ENCODE results near the gene APP. TPM values are rescaled to one million over a fixed set of nuclear protein-coding genes. Genes with fewer than 3 reads are reported as not detected.

APP gene
- polyA plus RNA-seq, 2 donors: 28.6 to 81.7 TPM

- Histone ChIP-seq H3K9me3 (ENCODE audit: control insufficient read depth in 2 of 2, insufficient read depth in 1 of 2, low read depth in 1 of 2, low read length in 1 of 2) (no peaks in the 10 kb centered on the region), H3K4me3 (ENCODE audit: low read depth in 1 of 2, low read length in 2 of 2) (no peak overlapping the region), H3K27me3 (ENCODE audit: control insufficient read depth in 1 of 2, insufficient read depth in 2 of 2, low read length in 2 of 2) (no peaks in the 10 kb centered on the region), H3K4me1 (ENCODE audit: control insufficient read depth in 2 of 2, insufficient read depth in 2 of 2, low read length in 1 of 2) (no peaks in the 10 kb centered on the region), H3K36me3 (ENCODE audit: control insufficient read depth in 2 of 2, insufficient read depth in 2 of 2, low read length in 1 of 2) (peaks cover 0 to under 1% of the 10 kb centered on the region in 2 donors), H3K27ac (ENCODE audit: low read depth in 2 of 2, low read length in 1 of 2) (no peak overlapping the region)
- 82 to 84% methylated on average over 3 of the region's 3 CpGs for WGBS, 2 donors
These were observed 204.4 kb downstream of the APP start for GRCh38 chr21:25965951-25966707.

- H3K27ac ChIP-seq (ENCODE audit: low read depth in 2 of 2, low read length in 1 of 2): no peak overlapping the region
- no peaks in the 10 kb centered on the region for H3K27me3 ChIP-seq (ENCODE audit: control insufficient read depth in 1 of 2, insufficient read depth in 2 of 2, low read length in 2 of 2)
- no peaks in the 10 kb centered on the region for H3K4me1 ChIP-seq (ENCODE audit: control insufficient read depth in 2 of 2, insufficient read depth in 2 of 2, low read length in 1 of 2)
- peaks cover 0 to 2% of the 10 kb centered on the region in 2 donors for H3K36me3 ChIP-seq (ENCODE audit: control insufficient read depth in 2 of 2, insufficient read depth in 2 of 2, low read length in 1 of 2)
- no peaks in the 10 kb centered on the region for H3K9me3 ChIP-seq (ENCODE audit: control insufficient read depth in 2 of 2, insufficient read depth in 1 of 2, low read depth in 1 of 2, low read length in 1 of 2)
- no peak overlapping the region for H3K4me3 ChIP-seq (ENCODE audit: low read depth in 1 of 2, low read length in 2 of 2)
- WGBS, 2 donors: 58 to 72% methylated on average over 5 of the region's 5 CpGs
These were observed 205.6 kb downstream of the APP start for GRCh38 chr21:25964926-25965325.

- H3K27me3 ChIP-seq (ENCODE audit: control insufficient read depth in 1 of 2, insufficient read depth in 2 of 2, low read length in 2 of 2): no peaks in the 10 kb centered on the region
- no peaks in the 10 kb centered on the region for H3K4me1 ChIP-seq (ENCODE audit: control insufficient read depth in 2 of 2, insufficient read depth in 2 of 2, low read length in 1 of 2)
- H3K36me3 ChIP-seq (ENCODE audit: control insufficient read depth in 2 of 2, insufficient read depth in 2 of 2, low read length in 1 of 2): peaks cover 0 to 2% of the 10 kb centered on the region in 2 donors
- 60 to 65% methylated on average over 5 of the region's 5 CpGs for WGBS, 2 donors
- no peak overlapping the region for H3K27ac ChIP-seq (ENCODE audit: low read depth in 2 of 2, low read length in 1 of 2)
- no peaks in the 10 kb centered on the region for H3K9me3 ChIP-seq (ENCODE audit: control insufficient read depth in 2 of 2, insufficient read depth in 1 of 2, low read depth in 1 of 2, low read length in 1 of 2)
- H3K4me3 ChIP-seq (ENCODE audit: low read depth in 1 of 2, low read length in 2 of 2): no peak overlapping the region
These were observed 206.6 kb downstream of the APP start for GRCh38 chr21:25964015-25964414.

GRCh38 chr21:25963181-25963580 is 207.4 kb downstream of the APP start:
- H3K27ac ChIP-seq (ENCODE audit: low read depth in 2 of 2, low read length in 1 of 2): no peak overlapping the region
- no peaks in the 10 kb centered on the region for H3K9me3 ChIP-seq (ENCODE audit: control insufficient read depth in 2 of 2, insufficient read depth in 1 of 2, low read depth in 1 of 2, low read length in 1 of 2)
- no peaks in the 10 kb centered on the region for H3K27me3 ChIP-seq (ENCODE audit: control insufficient read depth in 1 of 2, insufficient read depth in 2 of 2, low read length in 2 of 2)
- H3K36me3 ChIP-seq (ENCODE audit: control insufficient read depth in 2 of 2, insufficient read depth in 2 of 2, low read length in 1 of 2): peaks cover 0 to 2% of the 10 kb centered on the region in 2 donors
- 35 to 44% methylated on average over 5 of the region's 5 CpGs for WGBS, 2 donors
- H3K4me1 ChIP-seq (ENCODE audit: control insufficient read depth in 2 of 2, insufficient read depth in 2 of 2, low read length in 1 of 2): no peaks in the 10 kb centered on the region
- no peak overlapping the region for H3K4me3 ChIP-seq (ENCODE audit: low read depth in 1 of 2, low read length in 2 of 2)

GRCh38 chr21:25961042-25961441 is 209.5 kb downstream of the APP start:
- H3K4me1 ChIP-seq (ENCODE audit: control insufficient read depth in 2 of 2, insufficient read depth in 2 of 2, low read length in 1 of 2): no peaks in the 10 kb centered on the region
- H3K9me3 ChIP-seq (ENCODE audit: control insufficient read depth in 2 of 2, insufficient read depth in 1 of 2, low read depth in 1 of 2, low read length in 1 of 2): no peaks in the 10 kb centered on the region
- no peak overlapping the region for H3K27ac ChIP-seq (ENCODE audit: low read depth in 2 of 2, low read length in 1 of 2)
- no peaks in the 10 kb centered on the region for H3K27me3 ChIP-seq (ENCODE audit: control insufficient read depth in 1 of 2, insufficient read depth in 2 of 2, low read length in 2 of 2)
- no peak overlapping the region for H3K4me3 ChIP-seq (ENCODE audit: low read depth in 1 of 2, low read length in 2 of 2)
- 63% methylated on average over 3 of the region's 3 CpGs for WGBS, 2 donors
- H3K36me3 ChIP-seq (ENCODE audit: control insufficient read depth in 2 of 2, insufficient read depth in 2 of 2, low read length in 1 of 2): peaks cover 0 to 2% of the 10 kb centered on the region in 2 donors

- Histone ChIP-seq H3K36me3 (ENCODE audit: control insufficient read depth in 2 of 2, insufficient read depth in 2 of 2, low read length in 1 of 2) (peaks cover 0 to 5% of the 10 kb centered on the region in 2 donors), H3K4me1 (ENCODE audit: control insufficient read depth in 2 of 2, insufficient read depth in 2 of 2, low read length in 1 of 2) (no peaks in the 10 kb centered on the region), H3K9me3 (ENCODE audit: control insufficient read depth in 2 of 2, insufficient read depth in 1 of 2, low read depth in 1 of 2, low read length in 1 of 2) (no peaks in the 10 kb centered on the region), H3K27ac (ENCODE audit: low read depth in 2 of 2, low read length in 1 of 2) (no peak overlapping the region), H3K4me3 (ENCODE audit: low read depth in 1 of 2, low read length in 2 of 2) (no peak overlapping the region), H3K27me3 (ENCODE audit: control insufficient read depth in 1 of 2, insufficient read depth in 2 of 2, low read length in 2 of 2) (no peaks in the 10 kb centered on the region)
- WGBS, 2 donors: 88 to 91% methylated on average over 4 of the region's 4 CpGs
These were observed 210.2 kb downstream of the APP start for GRCh38 chr21:25960402-25960801.

- no peaks in the 10 kb centered on the region for H3K4me1 ChIP-seq (ENCODE audit: control insufficient read depth in 2 of 2, insufficient read depth in 2 of 2, low read length in 1 of 2)
- peaks cover 0 to 6% of the 10 kb centered on the region in 2 donors for H3K36me3 ChIP-seq (ENCODE audit: control insufficient read depth in 2 of 2, insufficient read depth in 2 of 2, low read length in 1 of 2)
- H3K27me3 ChIP-seq (ENCODE audit: control insufficient read depth in 1 of 2, insufficient read depth in 2 of 2, low read length in 2 of 2): no peaks in the 10 kb centered on the region
- 82 to 84% methylated on average over 3 of the region's 3 CpGs for WGBS, 2 donors
- no peak overlapping the region for H3K27ac ChIP-seq (ENCODE audit: low read depth in 2 of 2, low read length in 1 of 2)
- H3K4me3 ChIP-seq (ENCODE audit: low read depth in 1 of 2, low read length in 2 of 2): no peak overlapping the region
- H3K9me3 ChIP-seq (ENCODE audit: control insufficient read depth in 2 of 2, insufficient read depth in 1 of 2, low read depth in 1 of 2, low read length in 1 of 2): no peaks in the 10 kb centered on the region
These were observed 210.8 kb downstream of the APP start for GRCh38 chr21:25959799-25960198.

- no peak overlapping the region for H3K27ac ChIP-seq (ENCODE audit: low read depth in 2 of 2, low read length in 1 of 2)
- no peaks in the 10 kb centered on the region for H3K27me3 ChIP-seq (ENCODE audit: control insufficient read depth in 1 of 2, insufficient read depth in 2 of 2, low read length in 2 of 2)
- no peaks in the 10 kb centered on the region for H3K4me1 ChIP-seq (ENCODE audit: control insufficient read depth in 2 of 2, insufficient read depth in 2 of 2, low read length in 1 of 2)
- WGBS, 2 donors: 55 to 64% methylated on average over 2 of the region's 2 CpGs
- no peak overlapping the region for H3K4me3 ChIP-seq (ENCODE audit: low read depth in 1 of 2, low read length in 2 of 2)
- H3K9me3 ChIP-seq (ENCODE audit: control insufficient read depth in 2 of 2, insufficient read depth in 1 of 2, low read depth in 1 of 2, low read length in 1 of 2): no peaks in the 10 kb centered on the region
- H3K36me3 ChIP-seq (ENCODE audit: control insufficient read depth in 2 of 2, insufficient read depth in 2 of 2, low read length in 1 of 2): peaks cover 0 to 6% of the 10 kb centered on the region in 2 donors
These were observed 213.4 kb downstream of the APP start for GRCh38 chr21:25956993-25957714.

- no peaks in the 10 kb centered on the region for H3K9me3 ChIP-seq (ENCODE audit: control insufficient read depth in 2 of 2, insufficient read depth in 1 of 2, low read depth in 1 of 2, low read length in 1 of 2)
- H3K4me1 ChIP-seq (ENCODE audit: control insufficient read depth in 2 of 2, insufficient read depth in 2 of 2, low read length in 1 of 2): no peaks in the 10 kb centered on the region
- H3K4me3 ChIP-seq (ENCODE audit: low read depth in 1 of 2, low read length in 2 of 2): no peak overlapping the region
- H3K27ac ChIP-seq (ENCODE audit: low read depth in 2 of 2, low read length in 1 of 2): no peak overlapping the region
- peaks cover 0 to 4% of the 10 kb centered on the region in 2 donors for H3K36me3 ChIP-seq (ENCODE audit: control insufficient read depth in 2 of 2, insufficient read depth in 2 of 2, low read length in 1 of 2)
- no peaks in the 10 kb centered on the region for H3K27me3 ChIP-seq (ENCODE audit: control insufficient read depth in 1 of 2, insufficient read depth in 2 of 2, low read length in 2 of 2)
- WGBS, 2 donors: 95% methylated on average over 11 of the region's 11 CpGs
These were observed 214.9 kb downstream of the APP start for GRCh38 chr21:25955646-25956045.

All from esophagus (tissue), 2 donors.